H9 (cell line): Measurements from ENCODE around the gene CD7. TPM values are rescaled to one million over a fixed set of nuclear protein-coding genes. Genes with fewer than 3 reads are reported as not detected.

Experiments
- DNase-seq: peaks from one replicate; pipeline ENCODE4 v3.0.0-alpha.2; 2017
- H2AFZ ChIP-seq: one replicate; pipeline ENCODE4 v1.6.1; 2013; ENCODE audit warnings: mild to moderate bottlenecking, low read length, control low read depth, moderate library complexity
- H2AK5ac ChIP-seq: 2 replicates; pipeline ENCODE4 v1.6.1; 2013; ENCODE audit warnings: low read length, control low read depth, mixed read lengths; ENCODE audit not compliant: insufficient read length
- H2BK120ac ChIP-seq: one replicate; pipeline ENCODE4 v1.6.1; 2013; ENCODE audit warnings: low read depth, mild to moderate bottlenecking, low read length, control low read depth, inconsistent platforms; ENCODE audit not compliant: poor library complexity, severe bottlenecking
- H2BK12ac ChIP-seq: 2 replicates; pipeline ENCODE4 v1.6.1; 2013; ENCODE audit warnings: low read length, control low read depth, mixed read lengths, low read depth; ENCODE audit not compliant: insufficient read length
- H2BK15ac ChIP-seq: 2 replicates; pipeline ENCODE4 v1.6.1; 2013; ENCODE audit warnings: low read depth, low read length, control low read depth
- H2BK20ac ChIP-seq: one replicate; pipeline ENCODE4 v1.6.1; 2013; ENCODE audit warnings: low read depth, mild to moderate bottlenecking, low read length, control low read depth, inconsistent platforms; ENCODE audit not compliant: poor library complexity, severe bottlenecking
- H2BK5ac ChIP-seq: 2 replicates; pipeline ENCODE4 v1.6.1; 2013; ENCODE audit warnings: low read length, control low read depth, mixed read lengths; ENCODE audit not compliant: insufficient read length
- H3K14ac ChIP-seq: 2 replicates; pipeline ENCODE4 v1.6.1; 2013; ENCODE audit warnings: low read length, control low read depth; ENCODE audit not compliant: insufficient read depth
- H3K18ac ChIP-seq: 2 replicates; pipeline ENCODE4 v1.6.1; 2013; ENCODE audit warnings: low read depth, mild to moderate bottlenecking, mixed read lengths, low read length, control low read depth; ENCODE audit not compliant: insufficient read length
- H3K23ac ChIP-seq: 2 replicates; pipeline ENCODE4 v1.6.1; 2013; ENCODE audit warnings: low read length, control low read depth, mixed read lengths, low read depth; ENCODE audit not compliant: insufficient read length
- H3K23me2 ChIP-seq: 2 replicates; pipeline ENCODE4 v1.6.1; 2013; ENCODE audit warnings: low read depth, mild to moderate bottlenecking, mixed read lengths, low read length, control low read depth; ENCODE audit not compliant: insufficient read length, poor library complexity, severe bottlenecking
- H3K27ac ChIP-seq: 2 replicates; pipeline ENCODE4 v1.5.1; 2013; ENCODE audit warnings: low read length, control low read depth, mixed read lengths, low read depth; ENCODE audit not compliant: insufficient read length
- H3K27me3 ChIP-seq: 2 replicates; pipeline ENCODE4 v1.6.1; 2013; ENCODE audit warnings: low read length, control low read depth, inconsistent platforms; ENCODE audit not compliant: insufficient read depth
- H3K4ac ChIP-seq: 2 replicates; pipeline ENCODE4 v1.6.1; 2013; ENCODE audit warnings: low read depth, mild to moderate bottlenecking, control low read depth, inconsistent platforms, low read length, moderate library complexity
- H3K4me1 ChIP-seq: 2 replicates; pipeline ENCODE4 v1.6.1; 2013; ENCODE audit warnings: low read length, control low read depth, inconsistent platforms; ENCODE audit not compliant: insufficient read depth
- H3K4me2 ChIP-seq: 2 replicates; pipeline ENCODE4 v1.6.1; 2013; ENCODE audit warnings: low read length, control low read depth, mixed read lengths; ENCODE audit not compliant: insufficient read length, insufficient read depth
- H3K56ac ChIP-seq: 2 replicates; pipeline ENCODE4 v1.6.1; 2013; ENCODE audit warnings: low read depth, mild to moderate bottlenecking, mixed read lengths, low read length, control low read depth; ENCODE audit not compliant: insufficient read length
- H3K79me1 ChIP-seq: 2 replicates; pipeline ENCODE4 v1.6.1; 2013; ENCODE audit warnings: low read depth, mild to moderate bottlenecking, moderate library complexity, low read length, control low read depth, inconsistent platforms; ENCODE audit not compliant: insufficient read depth, poor library complexity, severe bottlenecking
- H3K79me2 ChIP-seq: 2 replicates; pipeline ENCODE4 v1.6.1; 2013; ENCODE audit warnings: low read length, control low read depth, inconsistent platforms; ENCODE audit not compliant: insufficient read depth
- H3K9ac ChIP-seq: 2 replicates; pipeline ENCODE4 v1.6.1; 2013; ENCODE audit warnings: low read length, control low read depth, mixed read lengths; ENCODE audit not compliant: insufficient read length; ENCODE audit errors: extremely low read depth
- H3K9me3 ChIP-seq: one replicate; pipeline ENCODE4 v1.6.1; 2013; ENCODE audit warnings: low read depth, low read length, inconsistent platforms; ENCODE audit not compliant: control insufficient read depth
- H3T11ph ChIP-seq: one replicate; pipeline ENCODE4 v1.6.1; 2013; ENCODE audit warnings: mild to moderate bottlenecking, low read length, control low read depth, inconsistent platforms
- H4K20me1 ChIP-seq: one replicate; pipeline ENCODE4 v1.6.1; 2013; ENCODE audit not compliant: control insufficient read depth, insufficient read length, insufficient read depth
- H4K5ac ChIP-seq: 2 replicates; pipeline ENCODE4 v1.6.1; 2013; ENCODE audit warnings: low read depth, mild to moderate bottlenecking, mixed read lengths, low read length, control low read depth; ENCODE audit not compliant: insufficient read length
- H4K8ac ChIP-seq: replicated peaks from 2 replicates; pipeline ENCODE4 v1.6.1; 2013; ENCODE audit warnings: low read length, control low read depth, mixed read lengths, low read depth; ENCODE audit not compliant: insufficient read length
- H4K91ac ChIP-seq: 2 replicates; pipeline ENCODE4 v1.6.1; 2013; ENCODE audit warnings: low read depth, mild to moderate bottlenecking, moderate library complexity, mixed read lengths, low read length, control low read depth; ENCODE audit not compliant: insufficient read length
- H3K27ac Mint-ChIP-seq, 3 experiments: 2 replicates in 2 of 3; 3 replicates in 1 of 3; pipeline ENCODE4 v1.8.0; 2020 to 2021; ENCODE audit warnings: mixed read lengths in 3 of 3, mild to moderate bottlenecking in 1 of 3, moderate library complexity in 1 of 3
- H3K27me3 Mint-ChIP-seq: 2 replicates; pipeline ENCODE4 v1.8.0; 2021; ENCODE audit warnings: low read depth, mild to moderate bottlenecking, moderate library complexity, mixed read lengths
- H3K36me3 Mint-ChIP-seq, 3 experiments: 2 replicates in 2 of 3; 3 replicates in 1 of 3; pipeline ENCODE4 v1.8.0; 2020 to 2021; ENCODE audit warnings: low read depth in 3 of 3, mixed read lengths in 3 of 3; ENCODE audit not compliant: insufficient read depth in 1 of 3
- H3K4me1 Mint-ChIP-seq, 2 experiments: 2 replicates each; pipeline ENCODE4 v1.8.0; 2020; ENCODE audit warnings: mixed read lengths in 2 of 2
- H3K4me3 Mint-ChIP-seq, 2 experiments: 2 replicates in 1 of 2; 3 replicates in 1 of 2; pipeline ENCODE4 v1.8.0; 2020 to 2021; ENCODE audit warnings: mild to moderate bottlenecking in 2 of 2, mixed read lengths in 2 of 2, moderate library complexity in 1 of 2
- H3K9me3 Mint-ChIP-seq, 2 experiments: 2 replicates in 1 of 2; 3 replicates in 1 of 2; pipeline ENCODE4 v1.8.0; 2020; ENCODE audit warnings: mild to moderate bottlenecking in 2 of 2, mixed read lengths in 2 of 2, moderate library complexity in 1 of 2
- WGBS: extraction: QIAGEN DNeasy Blood & Tissue Kit; methylation state at CpG from one replicate; pipeline ENCODE4 v1.1.7; 2013; ENCODE audit warnings: missing lambda C conversion rate, low lambda C conversion rate, mixed read lengths; ENCODE audit not compliant: insufficient read length; ENCODE audit errors: extremely low coverage; 5-methylcytosine and 5-hydroxymethylcytosine counted together
- total RNA-seq: library from RNA; stranded (reverse); gene quantifications from 2 replicates; pipeline ENCODE4 v1.2.1, GENCODE V29; 2021
- TF ChIP-seq, protein P1 (sequence below): fragments of 200-600 bp; sonication (generic); conservative IDR thresholded peaks from 3 replicates; pipeline ENCODE4 v1.8.0; 2021; ENCODE audit warnings: antibody characterized with exemption, mild to moderate bottlenecking

Gene CD7
- total RNA-seq, 1 experiment from 2014 or later = 0.35 TPM

DNA sequence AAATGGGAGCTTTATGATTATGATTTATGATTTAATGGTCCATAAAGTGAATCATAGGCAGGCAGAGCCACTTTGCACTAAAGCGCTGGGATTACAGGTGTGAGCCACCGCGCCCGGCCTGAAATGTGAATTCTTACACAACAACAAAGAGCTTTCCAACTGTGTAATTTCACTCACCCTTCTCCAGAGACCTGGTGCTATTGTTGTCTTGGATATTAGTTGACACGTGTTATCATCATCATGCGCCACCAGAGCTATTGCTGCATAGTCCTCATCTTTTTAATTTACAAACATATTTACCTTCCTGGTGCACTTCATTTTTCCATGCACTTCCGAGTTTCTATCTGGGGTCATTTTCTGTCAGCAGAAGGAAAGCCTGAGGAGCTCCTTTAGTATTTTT lies 49.3 kb upstream of the CD7 start:
- Histone ChIP-seq H3K27ac (no peak overlapping the region), H3K79me1 (no peaks in the 10 kb centered on the region), H3K4me2 (no peak overlapping the region), H2BK120ac (no peak overlapping the region), H3K4ac (no peak overlapping the region), H2BK5ac (no peak overlapping the region), H3K79me2 (no peaks in the 10 kb centered on the region), H4K91ac (no peak overlapping the region), H3K14ac (no peak overlapping the region), H2AK5ac (no peak overlapping the region), H2BK15ac (no peak overlapping the region), H2BK20ac (no peak overlapping the region), H3K56ac (no peak overlapping the region), H3K23me2 (peaks cover 4% of the 10 kb centered on the region), H3K4me1 (no peaks in the 10 kb centered on the region; the same call in 1 of the 2 replicates), H4K20me1 (no peaks in the 10 kb centered on the region), H2BK12ac (no peak overlapping the region), H3T11ph (no peak overlapping the region), H3K23ac (no peak overlapping the region), H4K5ac (no peak overlapping the region), H3K27me3 (peaks cover 9% of the 10 kb centered on the region; the same call in 1 of the 2 replicates), H3K9ac (no peak overlapping the region), H4K8ac (no peak overlapping the region), H3K18ac (no peak overlapping the region), H2AFZ (no peak overlapping the region), H3K9me3 (no peaks in the 10 kb centered on the region)
- Mint-ChIP-seq H3K4me1 (peaks cover 15 to 23% of the 10 kb centered on the region in 2 experiments), H3K27ac (no peak overlapping the region), H3K4me3 (no peak overlapping the region), H3K36me3 (peaks cover 0 to 4% (median 3%) of the 10 kb centered on the region in 3 experiments; a peak in 2 of 7 replicates), H3K9me3 (peaks cover 5 to 8% of the 10 kb centered on the region in 2 experiments; a peak in 4 of 5 replicates), H3K27me3 (peaks cover 43% of the 10 kb centered on the region)
- DNase-seq = no peak
- no CpG with 5 or more reads among the region's 7 CpGs for WGBS
- TF ChIP-seq, protein P1, sequence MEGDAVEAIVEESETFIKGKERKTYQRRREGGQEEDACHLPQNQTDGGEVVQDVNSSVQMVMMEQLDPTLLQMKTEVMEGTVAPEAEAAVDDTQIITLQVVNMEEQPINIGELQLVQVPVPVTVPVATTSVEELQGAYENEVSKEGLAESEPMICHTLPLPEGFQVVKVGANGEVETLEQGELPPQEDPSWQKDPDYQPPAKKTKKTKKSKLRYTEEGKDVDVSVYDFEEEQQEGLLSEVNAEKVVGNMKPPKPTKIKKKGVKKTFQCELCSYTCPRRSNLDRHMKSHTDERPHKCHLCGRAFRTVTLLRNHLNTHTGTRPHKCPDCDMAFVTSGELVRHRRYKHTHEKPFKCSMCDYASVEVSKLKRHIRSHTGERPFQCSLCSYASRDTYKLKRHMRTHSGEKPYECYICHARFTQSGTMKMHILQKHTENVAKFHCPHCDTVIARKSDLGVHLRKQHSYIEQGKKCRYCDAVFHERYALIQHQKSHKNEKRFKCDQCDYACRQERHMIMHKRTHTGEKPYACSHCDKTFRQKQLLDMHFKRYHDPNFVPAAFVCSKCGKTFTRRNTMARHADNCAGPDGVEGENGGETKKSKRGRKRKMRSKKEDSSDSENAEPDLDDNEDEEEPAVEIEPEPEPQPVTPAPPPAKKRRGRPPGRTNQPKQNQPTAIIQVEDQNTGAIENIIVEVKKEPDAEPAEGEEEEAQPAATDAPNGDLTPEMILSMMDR = no peak
